ENCODE data around the gene KCNH2. TPM values are rescaled to one million over a fixed set of nuclear protein-coding genes. Genes with fewer than 3 reads are reported as not detected.

The KCNH2 gene
- total RNA-seq, 2 donors from 2014 or later = 1.1 to 1.9 TPM

DNA sequence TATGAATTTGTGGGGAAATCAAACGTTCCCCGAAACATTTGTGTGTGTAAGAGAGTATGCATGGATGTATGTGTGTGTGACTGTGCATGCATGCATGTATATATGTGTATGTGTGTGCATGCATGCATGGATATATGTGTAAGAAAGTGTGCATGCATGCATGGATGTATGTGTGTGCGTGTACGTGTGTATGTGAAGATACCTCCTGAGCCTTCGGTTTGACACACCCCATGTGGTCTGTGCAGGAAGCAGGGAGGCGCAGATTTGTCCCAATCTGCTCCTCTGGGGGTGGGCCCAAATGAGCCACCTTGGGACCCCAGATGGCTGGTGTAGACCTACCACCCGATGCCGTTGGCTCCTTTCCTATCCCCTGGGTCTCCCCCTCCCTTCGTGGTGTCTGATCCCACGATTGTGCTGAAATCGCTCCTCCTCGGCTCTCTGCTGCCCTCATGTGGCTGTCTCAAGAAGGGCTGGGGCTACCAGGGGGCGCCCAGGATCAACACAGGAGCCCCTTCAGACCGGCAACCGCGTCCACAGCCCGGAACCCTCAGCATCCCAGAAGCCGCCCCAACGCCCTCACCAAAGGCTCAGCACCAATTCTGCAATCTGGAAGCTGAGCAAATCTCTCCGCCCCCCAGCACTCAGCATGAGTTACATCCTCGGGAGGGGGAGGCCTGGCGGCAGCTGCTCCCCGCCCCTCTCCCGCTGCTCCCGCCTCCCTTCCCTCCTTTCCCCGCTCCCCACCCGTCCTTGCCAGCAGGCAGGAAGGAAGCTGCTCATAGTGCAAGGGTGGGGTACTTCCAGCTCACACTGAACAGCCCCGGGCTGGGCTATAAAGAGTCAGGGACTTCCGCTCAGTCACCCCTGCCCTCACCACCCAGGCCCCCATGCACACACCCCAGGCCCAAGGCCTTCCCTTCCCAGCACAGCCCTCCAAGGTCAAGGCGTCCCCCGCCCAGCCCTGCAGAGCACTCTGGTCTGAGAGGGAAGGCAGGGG lies 10.4 kb upstream of the KCNH2 start:
- H3K9me3 ChIP-seq (ENCODE audit: control insufficient read depth, low read length) = no peaks in the 10 kb centered on the region
- H3K4me3 Mint-ChIP-seq = peak overlapping the region; percentile 45
- H3K27ac ChIP-seq (ENCODE audit: low read depth, low read length) = no peak overlapping the region
- no peak overlapping the region for H3K4me3 ChIP-seq (ENCODE audit: low read length)
- H3K27me3 Mint-ChIP-seq (ENCODE audit: insufficient read depth) = peaks cover 61% of the 10 kb centered on the region
- TF ChIP-seq, protein P1, sequence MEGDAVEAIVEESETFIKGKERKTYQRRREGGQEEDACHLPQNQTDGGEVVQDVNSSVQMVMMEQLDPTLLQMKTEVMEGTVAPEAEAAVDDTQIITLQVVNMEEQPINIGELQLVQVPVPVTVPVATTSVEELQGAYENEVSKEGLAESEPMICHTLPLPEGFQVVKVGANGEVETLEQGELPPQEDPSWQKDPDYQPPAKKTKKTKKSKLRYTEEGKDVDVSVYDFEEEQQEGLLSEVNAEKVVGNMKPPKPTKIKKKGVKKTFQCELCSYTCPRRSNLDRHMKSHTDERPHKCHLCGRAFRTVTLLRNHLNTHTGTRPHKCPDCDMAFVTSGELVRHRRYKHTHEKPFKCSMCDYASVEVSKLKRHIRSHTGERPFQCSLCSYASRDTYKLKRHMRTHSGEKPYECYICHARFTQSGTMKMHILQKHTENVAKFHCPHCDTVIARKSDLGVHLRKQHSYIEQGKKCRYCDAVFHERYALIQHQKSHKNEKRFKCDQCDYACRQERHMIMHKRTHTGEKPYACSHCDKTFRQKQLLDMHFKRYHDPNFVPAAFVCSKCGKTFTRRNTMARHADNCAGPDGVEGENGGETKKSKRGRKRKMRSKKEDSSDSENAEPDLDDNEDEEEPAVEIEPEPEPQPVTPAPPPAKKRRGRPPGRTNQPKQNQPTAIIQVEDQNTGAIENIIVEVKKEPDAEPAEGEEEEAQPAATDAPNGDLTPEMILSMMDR (conservative IDR thresholded peaks at IDR 0.05) = peak; percentile 95
- no peak overlapping the region for H3K27ac Mint-ChIP-seq
- peaks cover 16% of the 10 kb centered on the region for H3K27me3 ChIP-seq (ENCODE audit: control insufficient read depth, insufficient read depth, low read length, poor library complexity, severe bottlenecking)
- WGBS, 2 experiments (ENCODE audit: insufficient coverage in 1 of 2, insufficient read length in 1 of 2) = 35 to 46% methylated on average over 10 to 31 of the region's 31 CpGs
- peaks cover 6% of the 10 kb centered on the region for H3K4me1 Mint-ChIP-seq
- DNase-seq = peak; percentile 95
- H3K36me3 Mint-ChIP-seq (ENCODE audit: low read depth) = no peaks in the 10 kb centered on the region
- no peak overlapping the region for H3K9ac ChIP-seq (ENCODE audit: extremely low read depth, low read length, poor library complexity, severe bottlenecking)
- H3K36me3 ChIP-seq (ENCODE audit: control insufficient read depth, insufficient read depth, low read length) = no peaks in the 10 kb centered on the region
- H3K9me3 Mint-ChIP-seq = peaks cover 21% of the 10 kb centered on the region
- no peaks in the 10 kb centered on the region for H3K4me1 ChIP-seq (ENCODE audit: control insufficient read depth, insufficient read depth, low read length)

DNA sequence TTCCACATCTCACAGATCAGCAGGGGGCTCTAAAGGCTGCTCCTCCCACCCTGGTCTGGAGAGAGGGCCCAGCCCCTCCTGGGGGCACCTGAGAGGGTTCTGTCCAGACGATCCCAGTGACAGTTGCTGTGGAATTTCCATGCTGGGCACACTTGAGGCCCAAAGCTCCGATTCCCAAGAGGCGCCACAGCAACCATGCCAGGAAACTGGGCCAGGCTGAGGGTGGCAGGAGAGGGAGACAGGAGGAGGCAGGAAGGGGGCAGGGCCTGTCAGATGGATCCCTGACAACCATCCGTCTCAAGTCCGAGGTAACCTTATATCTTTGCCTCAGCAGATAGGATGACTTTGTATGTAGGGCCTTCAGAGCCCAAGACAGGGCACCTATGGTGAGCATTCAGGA lies 8.4 kb upstream of the KCNH2 start:
- H3K9me3 Mint-ChIP-seq = peaks cover 21% of the 10 kb centered on the region
- H3K27ac ChIP-seq (ENCODE audit: low read depth, low read length) = no peak overlapping the region
- H3K27me3 Mint-ChIP-seq (ENCODE audit: insufficient read depth) = peaks cover 80% of the 10 kb centered on the region
- peaks cover 36% of the 10 kb centered on the region for H3K27me3 ChIP-seq (ENCODE audit: control insufficient read depth, insufficient read depth, low read length, poor library complexity, severe bottlenecking)
- no peaks in the 10 kb centered on the region for H3K4me1 ChIP-seq (ENCODE audit: control insufficient read depth, insufficient read depth, low read length)
- no peaks in the 10 kb centered on the region for H3K9me3 ChIP-seq (ENCODE audit: control insufficient read depth, low read length)
- no peak overlapping the region for H3K4me3 ChIP-seq (ENCODE audit: low read length)
- TF ChIP-seq, protein P1 (conservative IDR thresholded peaks at IDR 0.05) = no peak
- H3K36me3 ChIP-seq (ENCODE audit: control insufficient read depth, insufficient read depth, low read length) = no peaks in the 10 kb centered on the region
- no peak overlapping the region for H3K9ac ChIP-seq (ENCODE audit: extremely low read depth, low read length, poor library complexity, severe bottlenecking)
- peaks cover 6% of the 10 kb centered on the region for H3K4me1 Mint-ChIP-seq
- 89 to 95% methylated on average over 3 to 5 of the region's 5 CpGs for WGBS, 2 experiments (ENCODE audit: insufficient coverage in 1 of 2, insufficient read length in 1 of 2)
- no peak overlapping the region for H3K27ac Mint-ChIP-seq
- H3K36me3 Mint-ChIP-seq (ENCODE audit: low read depth) = no peaks in the 10 kb centered on the region
- DNase-seq = peak; percentile 44
- no peak overlapping the region for H3K4me3 Mint-ChIP-seq

DNA sequence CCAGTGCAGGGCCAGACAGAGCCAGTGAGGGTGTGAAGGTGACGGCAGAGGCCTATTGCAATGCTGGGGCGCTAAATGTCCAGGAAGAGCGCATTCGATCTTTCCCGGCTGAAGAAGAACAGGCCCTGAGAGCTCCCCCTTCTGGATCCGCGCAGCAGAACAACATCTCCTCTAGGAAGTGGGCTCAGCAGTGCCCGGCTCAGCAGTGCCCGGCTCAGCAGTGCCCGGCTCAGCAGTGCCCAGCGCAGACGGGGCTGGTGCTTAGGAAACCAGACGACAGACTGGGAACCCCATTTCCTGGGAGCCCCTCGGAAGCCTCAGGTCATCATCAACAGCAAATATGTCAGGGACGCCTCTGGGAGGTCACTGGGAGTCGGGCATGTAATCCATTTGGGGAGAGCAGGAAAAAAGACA lies 8.0 kb upstream of the KCNH2 start:
- Histone ChIP-seq H3K27me3 (ENCODE audit: control insufficient read depth, insufficient read depth, low read length, poor library complexity, severe bottlenecking) (peaks cover 41% of the 10 kb centered on the region), H3K36me3 (ENCODE audit: control insufficient read depth, insufficient read depth, low read length) (no peaks in the 10 kb centered on the region), H3K4me1 (ENCODE audit: control insufficient read depth, insufficient read depth, low read length) (no peaks in the 10 kb centered on the region), H3K27ac (ENCODE audit: low read depth, low read length) (no peak overlapping the region), H3K9ac (ENCODE audit: extremely low read depth, low read length, poor library complexity, severe bottlenecking) (no peak overlapping the region), H3K9me3 (ENCODE audit: control insufficient read depth, low read length) (no peaks in the 10 kb centered on the region), H3K4me3 (ENCODE audit: low read length) (no peak overlapping the region)
- Mint-ChIP-seq H3K4me1 (peaks cover 6% of the 10 kb centered on the region), H3K9me3 (peaks cover 16% of the 10 kb centered on the region), H3K4me3 (no peak overlapping the region), H3K27ac (no peak overlapping the region), H3K36me3 (ENCODE audit: low read depth) (no peaks in the 10 kb centered on the region), H3K27me3 (ENCODE audit: insufficient read depth) (peaks cover 83% of the 10 kb centered on the region)
- TF ChIP-seq, protein P1 (conservative IDR thresholded peaks at IDR 0.05) = peak; percentile 85
- 20 to 28% methylated on average over 14 to 16 of the region's 16 CpGs for WGBS, 2 experiments (ENCODE audit: insufficient coverage in 1 of 2, insufficient read length in 1 of 2)
- peak; percentile 91 for DNase-seq

Measured in endodermal cell (in vitro differentiated cells).